Peyer's patch (tissue), 4 donors: ENCODE results near the gene SPDYE2B. TPM values are rescaled to one million over a fixed set of nuclear protein-coding genes. Genes with fewer than 3 reads are reported as not detected.
"Not testable (repeated sequence)": the region's sequence is repeated elsewhere in the genome, so short reads cannot be mapped to it uniquely, and the experiment has no call there.

Experiments used
- DNase-seq, 3 donors: peaks; one replicate each; pipeline ENCODE4 v3.0.0-alpha.2; 2017 to 2019
- H3K27ac ChIP-seq, 4 donors: fragments of 200-600 bp; sonication (generic); one replicate each; pipeline ENCODE4 v1.5.1; 2016 to 2019
- H3K27me3 ChIP-seq, 2 donors: fragments of 200-600 bp; sonication (generic); one replicate each; pipeline ENCODE4 v1.5.1; 2019
- H3K36me3 ChIP-seq, 3 donors: fragments of 200-600 bp; sonication (generic); one replicate each; pipeline ENCODE4 v1.5.1; 2016 to 2019
- H3K4me1 ChIP-seq, 4 donors: fragments of 200-600 bp; sonication (generic); one replicate each; pipeline ENCODE4 v1.5.1; 2016 to 2019
- H3K4me3 ChIP-seq, 4 donors: fragments of 200-600 bp; sonication (generic); 1 replicate in 3 of 4; 2 replicates in 1 of 4; pipeline ENCODE4 v1.5.1; 2016 to 2019; ENCODE audit warnings: mild to moderate bottlenecking in 1 of 4
- H3K9me3 ChIP-seq, 4 donors: fragments of 200-600 bp; sonication (generic); one replicate each; pipeline ENCODE4 v1.5.1; 2016 to 2019; ENCODE audit warnings: mild to moderate bottlenecking in 1 of 4
- total RNA-seq, 4 donors: library from RNA; depleted of rRNA; stranded (reverse); fragments of >200 nt; gene quantifications; one replicate each; pipeline ENCODE4 v1.1.0, GENCODE V29; 2016

The SPDYE2B gene
- total RNA-seq = not detected

GRCh38 chr7:102649924-102650323 is at the start of gene SPDYE2B:
Gene SPDYE2B, plus strand, starts transcription at chr7:102650319. Its CDS starts 2,030 bp downstream, at chr7:102652349.
- not testable (repeated sequence) for H3K27me3 ChIP-seq, H3K4me3 ChIP-seq, H3K36me3 ChIP-seq, H3K4me1 ChIP-seq, DNase-seq, H3K9me3 ChIP-seq, H3K27ac ChIP-seq

GRCh38 chr7:102602317-102602716 is 47.8 kb upstream of the SPDYE2B start:
- not testable (repeated sequence) for H3K36me3 ChIP-seq, H3K27ac ChIP-seq, H3K9me3 ChIP-seq, H3K27me3 ChIP-seq, DNase-seq, H3K4me3 ChIP-seq, H3K4me1 ChIP-seq

GRCh38 chr7:102604431-102605145 is 45.5 kb upstream of the SPDYE2B start:
- DNase-seq, H3K36me3 ChIP-seq, H3K4me3 ChIP-seq, H3K4me1 ChIP-seq, H3K27me3 ChIP-seq, H3K27ac ChIP-seq, H3K9me3 ChIP-seq: not testable (repeated sequence)

GRCh38 chr7:102606848-102607247 is 43.3 kb upstream of the SPDYE2B start:
- H3K4me1 ChIP-seq, H3K27me3 ChIP-seq, H3K36me3 ChIP-seq, DNase-seq, H3K27ac ChIP-seq, H3K4me3 ChIP-seq, H3K9me3 ChIP-seq: not testable (repeated sequence)

GRCh38 chr7:102609734-102610133 is 40.4 kb upstream of the SPDYE2B start:
- not testable (repeated sequence) for H3K4me3 ChIP-seq, DNase-seq, H3K27ac ChIP-seq, H3K27me3 ChIP-seq, H3K4me1 ChIP-seq, H3K9me3 ChIP-seq, H3K36me3 ChIP-seq

GRCh38 chr7:102610441-102610840 is 39.7 kb upstream of the SPDYE2B start:
- H3K36me3 ChIP-seq, DNase-seq, H3K4me1 ChIP-seq, H3K27me3 ChIP-seq, H3K27ac ChIP-seq, H3K9me3 ChIP-seq, H3K4me3 ChIP-seq: not testable (repeated sequence)

- H3K4me1 ChIP-seq, H3K27ac ChIP-seq, H3K4me3 ChIP-seq, DNase-seq, H3K36me3 ChIP-seq, H3K9me3 ChIP-seq, H3K27me3 ChIP-seq: not testable (repeated sequence)
Observed at GRCh38 chr7:102611013-102611674, 39.0 kb upstream of the SPDYE2B start.

GRCh38 chr7:102611675-102612325 is 38.3 kb upstream of the SPDYE2B start:
- not testable (repeated sequence) for H3K4me3 ChIP-seq, H3K27me3 ChIP-seq, H3K36me3 ChIP-seq, H3K9me3 ChIP-seq, H3K4me1 ChIP-seq
- DNase-seq = peak in 2 of 3 donors; percentile 14 to 51
- H3K27ac ChIP-seq = peak overlapping the region in 1 of 4 donors; percentile 17

- not testable (repeated sequence) for H3K36me3 ChIP-seq, H3K9me3 ChIP-seq, H3K4me1 ChIP-seq, H3K27me3 ChIP-seq, H3K27ac ChIP-seq, H3K4me3 ChIP-seq
- peak in 2 of 3 donors; percentile 13 to 45 for DNase-seq
Observed at GRCh38 chr7:102613575-102614345, 36.4 kb upstream of the SPDYE2B start.

GRCh38 chr7:102614346-102614697 is 35.8 kb upstream of the SPDYE2B start:
- H3K4me3 ChIP-seq, H3K27me3 ChIP-seq, DNase-seq, H3K36me3 ChIP-seq, H3K4me1 ChIP-seq, H3K27ac ChIP-seq, H3K9me3 ChIP-seq: not testable (repeated sequence)

GRCh38 chr7:102614873-102615272 is 35.2 kb upstream of the SPDYE2B start:
- not testable (repeated sequence) for H3K27me3 ChIP-seq, H3K4me1 ChIP-seq, H3K27ac ChIP-seq, H3K4me3 ChIP-seq, H3K36me3 ChIP-seq, H3K9me3 ChIP-seq, DNase-seq

GRCh38 chr7:102615930-102616329 is 34.2 kb upstream of the SPDYE2B start:
- H3K9me3 ChIP-seq = not testable (repeated sequence)

GRCh38 chr7:102616507-102617125 is 33.5 kb upstream of the SPDYE2B start, which contains the start of gene RASA4:
Gene RASA4, minus strand, starts transcription at chr7:102616756. Its CDS starts 67 bp downstream, at chr7:102616689.
- not testable (repeated sequence) for H3K9me3 ChIP-seq, H3K4me1 ChIP-seq, H3K36me3 ChIP-seq, H3K27me3 ChIP-seq
- peak within 1 kb of the TSS; percentile 33 to 61 (median 58) for H3K4me3 ChIP-seq
- peak within 1 kb of the TSS in 1 of 4 donors; percentile 74 for H3K27ac ChIP-seq
- DNase-seq = peak; percentile 24 to 68 (median 63)

More at GRCh38 chr7:102615930-102616329, 34.2 kb upstream of the SPDYE2B start:
- not testable (repeated sequence) for DNase-seq, H3K36me3 ChIP-seq, H3K27ac ChIP-seq, H3K27me3 ChIP-seq, H3K4me3 ChIP-seq, H3K4me1 ChIP-seq

- H3K4me1 ChIP-seq, H3K36me3 ChIP-seq, H3K27me3 ChIP-seq, H3K27ac ChIP-seq, H3K9me3 ChIP-seq, DNase-seq, H3K4me3 ChIP-seq: not testable (repeated sequence)
Observed at GRCh38 chr7:102618122-102618521, 32.0 kb upstream of the SPDYE2B start.
